Ishikawa (cell line): Measurements from ENCODE around the gene RXRB.

Source experiments
- CEBPB ChIP-seq: IDR thresholded peaks from 2 replicates; pipeline ENCODE4 v1.6.1; 2012
- CREB1 ChIP-seq: IDR thresholded peaks from 2 replicates; pipeline ENCODE4 v1.6.1; 2012; ENCODE audit warnings: low read depth
- EGR1 ChIP-seq: IDR thresholded peaks from 2 replicates; pipeline ENCODE4 v1.6.1; 2012
- EP300 ChIP-seq: IDR thresholded peaks from 2 replicates; pipeline ENCODE4 v1.6.1; 2012; ENCODE audit warnings: borderline replicate concordance
- FOXM1 ChIP-seq: IDR thresholded peaks from 2 replicates; pipeline ENCODE4 v1.6.1; 2012; ENCODE audit warnings: low read depth, borderline replicate concordance
- MAX ChIP-seq: IDR thresholded peaks from 2 replicates; pipeline ENCODE4 v1.6.1; 2012
- NFIC ChIP-seq: IDR thresholded peaks from 2 replicates; pipeline ENCODE4 v1.6.1; 2012
- RAD21 ChIP-seq: IDR thresholded peaks from 2 replicates; pipeline ENCODE4 v1.6.1; 2012; ENCODE audit warnings: low read depth
- REST ChIP-seq: IDR thresholded peaks from 2 replicates; pipeline ENCODE4 v1.6.1; 2012; ENCODE audit warnings: low read depth, mild to moderate bottlenecking
- TAF1 ChIP-seq: IDR thresholded peaks from 2 replicates; pipeline ENCODE4 v1.6.1; 2012; ENCODE audit warnings: low read depth, mild to moderate bottlenecking
- TCF12 ChIP-seq: IDR thresholded peaks from 2 replicates; pipeline ENCODE4 v1.6.1; 2012; ENCODE audit warnings: low read depth
- TEAD4 ChIP-seq: IDR thresholded peaks from 2 replicates; pipeline ENCODE4 v1.6.1; 2012
- USF1 ChIP-seq: IDR thresholded peaks from 2 replicates; pipeline ENCODE4 v1.6.1; 2012
- YY1 ChIP-seq: IDR thresholded peaks from 2 replicates; pipeline ENCODE4 v1.6.1; 2012; ENCODE audit warnings: low read depth

- TF ChIP-seq YY1 (no peak), REST (no peak), EGR1 (no peak), FOXM1 (no peak), TAF1 (no peak), EP300 (no peak), RAD21 (no peak), CEBPB (no peak), TCF12 (no peak), CREB1 (no peak), MAX (no peak), USF1 (no peak), TEAD4 (no peak), NFIC (no peak)
These were observed 43.0 kb upstream of the RXRB start for GRCh38 chr6:33243476-33243875.
